H9 (cell line): Measurements from ENCODE around the gene TRIM67. TPM values are rescaled to one million over a fixed set of nuclear protein-coding genes. Genes with fewer than 3 reads are reported as not detected.

ENCODE experiments used
- DNase-seq: peaks from one replicate; pipeline ENCODE4 v3.0.0-alpha.2; 2017
- H2AFZ ChIP-seq: one replicate; pipeline ENCODE4 v1.6.1; 2013; ENCODE audit warnings: mild to moderate bottlenecking, low read length, control low read depth, moderate library complexity
- H2AK5ac ChIP-seq: 2 replicates; pipeline ENCODE4 v1.6.1; 2013; ENCODE audit warnings: low read length, control low read depth, mixed read lengths; ENCODE audit not compliant: insufficient read length
- H2BK120ac ChIP-seq: one replicate; pipeline ENCODE4 v1.6.1; 2013; ENCODE audit warnings: low read depth, mild to moderate bottlenecking, low read length, control low read depth, inconsistent platforms; ENCODE audit not compliant: poor library complexity, severe bottlenecking
- H2BK12ac ChIP-seq: 2 replicates; pipeline ENCODE4 v1.6.1; 2013; ENCODE audit warnings: low read length, control low read depth, mixed read lengths, low read depth; ENCODE audit not compliant: insufficient read length
- H2BK15ac ChIP-seq: 2 replicates; pipeline ENCODE4 v1.6.1; 2013; ENCODE audit warnings: low read depth, low read length, control low read depth
- H2BK20ac ChIP-seq: one replicate; pipeline ENCODE4 v1.6.1; 2013; ENCODE audit warnings: low read depth, mild to moderate bottlenecking, low read length, control low read depth, inconsistent platforms; ENCODE audit not compliant: poor library complexity, severe bottlenecking
- H2BK5ac ChIP-seq: 2 replicates; pipeline ENCODE4 v1.6.1; 2013; ENCODE audit warnings: low read length, control low read depth, mixed read lengths; ENCODE audit not compliant: insufficient read length
- H3K14ac ChIP-seq: 2 replicates; pipeline ENCODE4 v1.6.1; 2013; ENCODE audit warnings: low read length, control low read depth; ENCODE audit not compliant: insufficient read depth
- H3K18ac ChIP-seq: 2 replicates; pipeline ENCODE4 v1.6.1; 2013; ENCODE audit warnings: low read depth, mild to moderate bottlenecking, mixed read lengths, low read length, control low read depth; ENCODE audit not compliant: insufficient read length
- H3K23ac ChIP-seq: 2 replicates; pipeline ENCODE4 v1.6.1; 2013; ENCODE audit warnings: low read length, control low read depth, mixed read lengths, low read depth; ENCODE audit not compliant: insufficient read length
- H3K23me2 ChIP-seq: 2 replicates; pipeline ENCODE4 v1.6.1; 2013; ENCODE audit warnings: low read depth, mild to moderate bottlenecking, mixed read lengths, low read length, control low read depth; ENCODE audit not compliant: insufficient read length, poor library complexity, severe bottlenecking
- H3K27ac ChIP-seq: 2 replicates; pipeline ENCODE4 v1.5.1; 2013; ENCODE audit warnings: low read length, control low read depth, mixed read lengths, low read depth; ENCODE audit not compliant: insufficient read length
- H3K27me3 ChIP-seq: 2 replicates; pipeline ENCODE4 v1.6.1; 2013; ENCODE audit warnings: low read length, control low read depth, inconsistent platforms; ENCODE audit not compliant: insufficient read depth
- H3K4ac ChIP-seq: 2 replicates; pipeline ENCODE4 v1.6.1; 2013; ENCODE audit warnings: low read depth, mild to moderate bottlenecking, control low read depth, inconsistent platforms, low read length, moderate library complexity
- H3K4me1 ChIP-seq: 2 replicates; pipeline ENCODE4 v1.6.1; 2013; ENCODE audit warnings: low read length, control low read depth, inconsistent platforms; ENCODE audit not compliant: insufficient read depth
- H3K4me2 ChIP-seq: 2 replicates; pipeline ENCODE4 v1.6.1; 2013; ENCODE audit warnings: low read length, control low read depth, mixed read lengths; ENCODE audit not compliant: insufficient read length, insufficient read depth
- H3K56ac ChIP-seq: 2 replicates; pipeline ENCODE4 v1.6.1; 2013; ENCODE audit warnings: low read depth, mild to moderate bottlenecking, mixed read lengths, low read length, control low read depth; ENCODE audit not compliant: insufficient read length
- H3K79me1 ChIP-seq: 2 replicates; pipeline ENCODE4 v1.6.1; 2013; ENCODE audit warnings: low read depth, mild to moderate bottlenecking, moderate library complexity, low read length, control low read depth, inconsistent platforms; ENCODE audit not compliant: insufficient read depth, poor library complexity, severe bottlenecking
- H3K79me2 ChIP-seq: 2 replicates; pipeline ENCODE4 v1.6.1; 2013; ENCODE audit warnings: low read length, control low read depth, inconsistent platforms; ENCODE audit not compliant: insufficient read depth
- H3K9ac ChIP-seq: 2 replicates; pipeline ENCODE4 v1.6.1; 2013; ENCODE audit warnings: low read length, control low read depth, mixed read lengths; ENCODE audit not compliant: insufficient read length; ENCODE audit errors: extremely low read depth
- H3K9me3 ChIP-seq: one replicate; pipeline ENCODE4 v1.6.1; 2013; ENCODE audit warnings: low read depth, low read length, inconsistent platforms; ENCODE audit not compliant: control insufficient read depth
- H3T11ph ChIP-seq: one replicate; pipeline ENCODE4 v1.6.1; 2013; ENCODE audit warnings: mild to moderate bottlenecking, low read length, control low read depth, inconsistent platforms
- H4K20me1 ChIP-seq: one replicate; pipeline ENCODE4 v1.6.1; 2013; ENCODE audit not compliant: control insufficient read depth, insufficient read length, insufficient read depth
- H4K5ac ChIP-seq: 2 replicates; pipeline ENCODE4 v1.6.1; 2013; ENCODE audit warnings: low read depth, mild to moderate bottlenecking, mixed read lengths, low read length, control low read depth; ENCODE audit not compliant: insufficient read length
- H4K8ac ChIP-seq: replicated peaks from 2 replicates; pipeline ENCODE4 v1.6.1; 2013; ENCODE audit warnings: low read length, control low read depth, mixed read lengths, low read depth; ENCODE audit not compliant: insufficient read length
- H4K91ac ChIP-seq: 2 replicates; pipeline ENCODE4 v1.6.1; 2013; ENCODE audit warnings: low read depth, mild to moderate bottlenecking, moderate library complexity, mixed read lengths, low read length, control low read depth; ENCODE audit not compliant: insufficient read length
- H3K27ac Mint-ChIP-seq, 3 experiments: 2 replicates in 2 of 3; 3 replicates in 1 of 3; pipeline ENCODE4 v1.8.0; 2020 to 2021; ENCODE audit warnings: mixed read lengths in 3 of 3, mild to moderate bottlenecking in 1 of 3, moderate library complexity in 1 of 3
- H3K27me3 Mint-ChIP-seq: 2 replicates; pipeline ENCODE4 v1.8.0; 2021; ENCODE audit warnings: low read depth, mild to moderate bottlenecking, moderate library complexity, mixed read lengths
- H3K36me3 Mint-ChIP-seq, 3 experiments: 2 replicates in 2 of 3; 3 replicates in 1 of 3; pipeline ENCODE4 v1.8.0; 2020 to 2021; ENCODE audit warnings: low read depth in 3 of 3, mixed read lengths in 3 of 3; ENCODE audit not compliant: insufficient read depth in 1 of 3
- H3K4me1 Mint-ChIP-seq, 2 experiments: 2 replicates each; pipeline ENCODE4 v1.8.0; 2020; ENCODE audit warnings: mixed read lengths in 2 of 2
- H3K4me3 Mint-ChIP-seq, 2 experiments: 2 replicates in 1 of 2; 3 replicates in 1 of 2; pipeline ENCODE4 v1.8.0; 2020 to 2021; ENCODE audit warnings: mild to moderate bottlenecking in 2 of 2, mixed read lengths in 2 of 2, moderate library complexity in 1 of 2
- H3K9me3 Mint-ChIP-seq, 2 experiments: 2 replicates in 1 of 2; 3 replicates in 1 of 2; pipeline ENCODE4 v1.8.0; 2020; ENCODE audit warnings: mild to moderate bottlenecking in 2 of 2, mixed read lengths in 2 of 2, moderate library complexity in 1 of 2
- CTCF ChIP-seq: fragments of 200-600 bp; sonication (generic); conservative IDR thresholded peaks from 3 replicates; pipeline ENCODE4 v1.8.0; 2021; ENCODE audit warnings: antibody characterized with exemption, mild to moderate bottlenecking
- WGBS: extraction: QIAGEN DNeasy Blood & Tissue Kit; methylation state at CpG from one replicate; pipeline ENCODE4 v1.1.7; 2013; ENCODE audit warnings: missing lambda C conversion rate, low lambda C conversion rate, mixed read lengths; ENCODE audit not compliant: insufficient read length; ENCODE audit errors: extremely low coverage; 5-methylcytosine and 5-hydroxymethylcytosine counted together
- total RNA-seq: library from RNA; stranded (reverse); gene quantifications from 2 replicates; pipeline ENCODE4 v1.2.1, GENCODE V29; 2021

Gene TRIM67
- total RNA-seq, 1 experiment from 2014 or later = not detected

GRCh38 chr1:231220801-231221200 lies 58.9 kb downstream of the TRIM67 start:
- Histone ChIP-seq H3K9ac (no peak overlapping the region), H3K23me2 (no peaks in the 10 kb centered on the region)
- WGBS = no CpG with 5 or more reads among the region's 11 CpGs

More at GRCh38 chr1:231220801-231221200, 58.9 kb downstream of the TRIM67 start:
- Histone ChIP-seq H2BK120ac (no peak overlapping the region), H2AFZ (no peak overlapping the region), H3K56ac (no peak overlapping the region), H3K23ac (no peak overlapping the region), H3K4ac (no peak overlapping the region), H3K14ac (no peak overlapping the region), H3K4me1 (no peaks in the 10 kb centered on the region), H3K18ac (no peak overlapping the region), H3K4me2 (no peak overlapping the region), H3K79me1 (no peaks in the 10 kb centered on the region), H3K27ac (no peak overlapping the region), H4K8ac (no peak overlapping the region), H2BK15ac (no peak overlapping the region), H4K5ac (no peak overlapping the region), H3K27me3 (peaks cover 17% of the 10 kb centered on the region; the same call in 1 of the 2 replicates), H3K79me2 (no peaks in the 10 kb centered on the region), H2BK12ac (no peak overlapping the region), H4K91ac (no peak overlapping the region), H2BK20ac (no peak overlapping the region), H4K20me1 (no peaks in the 10 kb centered on the region), H2BK5ac (no peak overlapping the region), H2AK5ac (no peak overlapping the region), H3T11ph (no peak overlapping the region), H3K9me3 (no peaks in the 10 kb centered on the region)
- Mint-ChIP-seq H3K9me3 (no peaks in the 10 kb centered on the region; a peak in 1 of 5 replicates), H3K27me3 (peaks cover 55% of the 10 kb centered on the region), H3K36me3 (peaks cover 0 to 20% (median 17%) of the 10 kb centered on the region in 3 experiments; a peak in 5 of 7 replicates), H3K4me1 (peaks cover 15 to 19% of the 10 kb centered on the region in 2 experiments), H3K27ac (no peak overlapping the region), H3K4me3 (no peak overlapping the region)
- no peak for TF ChIP-seq CTCF
- DNase-seq = no peak
